MCF 10A (cell line): Measurements from ENCODE around the gene KLF4. TPM values are rescaled to one million over a fixed set of nuclear protein-coding genes. Genes with fewer than 3 reads are reported as not detected.
A peak's percentile ranks its signal among the peaks of the same experiment; 100 is the strongest.

Experiments
- BruUV-seq: library from RNA; stranded (reverse); fragments of 400-500 nt; replicated peaks from 2 replicates; lab custom pipeline; 2021; lab: Mats Ljungman, UMichigan
- CTCF ChIA-PET: fragments of 300-600 bp; sonication (Branson Sonifier 250); formaldehyde crosslinking; extraction: SDS; loops from one replicate; lab custom pipeline; 2021; ENCODE audit warnings: antibody characterized with exemption, inconsistent platforms; lab: Yijun Ruan, JAX
- POLR2A ChIA-PET: fragments of 300-600, 350-650 bp; sonication (Branson Sonifier 250); formaldehyde crosslinking; extraction: SDS; loops from one replicate; lab custom pipeline; 2020; ENCODE audit warnings: antibody characterized with exemption, inconsistent platforms; lab: Yijun Ruan, JAX
- DNase-seq: peaks from one replicate; pipeline ENCODE4 v3.0.0-alpha.2; 2018; ENCODE audit not compliant: unreplicated experiment
- H3K27ac Mint-ChIP-seq: one replicate; pipeline ENCODE4 v1.8.0; 2022; ENCODE audit warnings: mild to moderate bottlenecking, low read depth, mixed read lengths; ENCODE audit not compliant: unreplicated experiment
- H3K27me3 Mint-ChIP-seq: one replicate; pipeline ENCODE4 v1.8.0; 2022; ENCODE audit warnings: mixed read lengths; ENCODE audit not compliant: insufficient read depth, unreplicated experiment
- H3K36me3 Mint-ChIP-seq: one replicate; pipeline ENCODE4 v1.8.0; 2022; ENCODE audit warnings: mild to moderate bottlenecking, moderate library complexity, mixed read lengths; ENCODE audit not compliant: insufficient read depth, unreplicated experiment
- H3K4me1 Mint-ChIP-seq: one replicate; pipeline ENCODE4 v1.8.0; 2022; ENCODE audit warnings: mixed read lengths; ENCODE audit not compliant: insufficient read depth, unreplicated experiment
- H3K4me3 Mint-ChIP-seq: one replicate; pipeline ENCODE4 v1.8.0; 2022; ENCODE audit warnings: mild to moderate bottlenecking, moderate library complexity, mixed read lengths; ENCODE audit not compliant: unreplicated experiment
- H3K9me3 Mint-ChIP-seq: one replicate; pipeline ENCODE4 v1.8.0; 2022; ENCODE audit warnings: mixed read lengths; ENCODE audit not compliant: unreplicated experiment
- CTCF ChIP-seq: fragments of 200-600 bp; IDR thresholded peaks from one replicate; pipeline ENCODE4 v1.8.0; 2022; ENCODE audit warnings: antibody characterized with exemption, mild to moderate bottlenecking; ENCODE audit not compliant: unreplicated experiment
- intact Hi-C: fragments of 100-400 bp; cut with micrococcal nuclease; formaldehyde crosslinking; loops from 2 replicates; pipeline ENCODE4 v1.14.1; 2022
- total RNA-seq: library from RNA; stranded (reverse); gene quantifications from 2 replicates; pipeline ENCODE4 v1.2.3, GENCODE V29; 2022

The KLF4 gene
- total RNA-seq, 1 experiment from 2014 or later: 96.0 TPM

GRCh38 chr9:107464516-107464915 lies 25.1 kb downstream of the KLF4 start:
- Mint-ChIP-seq H3K27ac (no peak overlapping the region), H3K9me3 (no peaks in the 10 kb centered on the region), H3K27me3 (no peaks in the 10 kb centered on the region), H3K4me1 (no peaks in the 10 kb centered on the region), H3K36me3 (no peaks in the 10 kb centered on the region), H3K4me3 (no peak overlapping the region)
- ChIA-PET POLR2A (interaction anchor here (1.4 kb wide), 1 partner anchor 23 kb away, joined by 3 read pairs; no protein-coding TSS in a partner anchor), CTCF (interaction anchor here (0.7 to 2.2 kb wide), 5 partner anchors 8 to 1297 kb away, joined by 3 to 11 read pairs (median 7); no protein-coding TSS in a partner anchor)
- intact Hi-C loops: loop anchor here (2.0 kb wide), 1 partner anchor 1350 kb away; no protein-coding TSS in a partner anchor
- no TSS peak for BruUV-seq
- DNase-seq: no peak
- no peak for TF ChIP-seq CTCF

GRCh38 chr9:107462691-107463090 lies 26.9 kb downstream of the KLF4 start:
- POLR2A ChIA-PET: no interaction called here
- BruUV-seq: no TSS peak
- intact Hi-C loops: no loop called here
- H3K27me3 Mint-ChIP-seq: no peaks in the 10 kb centered on the region
- no peaks in the 10 kb centered on the region for H3K9me3 Mint-ChIP-seq
- TF ChIP-seq CTCF: no peak
- CTCF ChIA-PET: interaction anchor here (0.6 to 0.8 kb wide), 2 partner anchors 1114 to 1488 kb away, joined by 3 to 5 read pairs; no protein-coding TSS in a partner anchor
- H3K4me3 Mint-ChIP-seq: no peak overlapping the region
- no peaks in the 10 kb centered on the region for H3K4me1 Mint-ChIP-seq
- DNase-seq: no peak
- H3K36me3 Mint-ChIP-seq: no peaks in the 10 kb centered on the region
- peak overlapping the region; percentile 18 for H3K27ac Mint-ChIP-seq

GRCh38 chr9:107460153-107461023 lies 29.2 kb downstream of the KLF4 start:
- H3K27me3 Mint-ChIP-seq: no peaks in the 10 kb centered on the region
- ChIA-PET POLR2A (no interaction called here), CTCF (interaction anchor here (0.5 to 1.0 kb wide), 6 partner anchors 34 to 1105 kb away, joined by 3 to 4 read pairs (median 3); no protein-coding TSS in a partner anchor)
- no peak for TF ChIP-seq CTCF
- no TSS peak for BruUV-seq
- DNase-seq: no peak
- H3K4me1 Mint-ChIP-seq: no peaks in the 10 kb centered on the region
- no peak overlapping the region for H3K4me3 Mint-ChIP-seq
- H3K27ac Mint-ChIP-seq: peak overlapping the region; percentile 46
- intact Hi-C loops: no loop called here
- H3K36me3 Mint-ChIP-seq: no peaks in the 10 kb centered on the region
- no peaks in the 10 kb centered on the region for H3K9me3 Mint-ChIP-seq

- peaks cover 7% of the 10 kb centered on the region for H3K4me1 Mint-ChIP-seq
- H3K4me3 Mint-ChIP-seq: no peak overlapping the region
- intact Hi-C loops: no loop called here
- ChIA-PET POLR2A (no interaction called here), CTCF (interaction anchor here (1.6 kb wide), 1 partner anchor 10 kb away, joined by 5 read pairs; no protein-coding TSS in a partner anchor)
- H3K27ac Mint-ChIP-seq: no peak overlapping the region
- H3K9me3 Mint-ChIP-seq: no peaks in the 10 kb centered on the region
- TF ChIP-seq CTCF: no peak
- no peaks in the 10 kb centered on the region for H3K27me3 Mint-ChIP-seq
- BruUV-seq: no TSS peak
- no peaks in the 10 kb centered on the region for H3K36me3 Mint-ChIP-seq
- no peak for DNase-seq
Observed at GRCh38 chr9:107455425-107456135, 34.0 kb downstream of the KLF4 start.
